ENCODE data around the gene CLTB.

CLTB gene

DNA sequence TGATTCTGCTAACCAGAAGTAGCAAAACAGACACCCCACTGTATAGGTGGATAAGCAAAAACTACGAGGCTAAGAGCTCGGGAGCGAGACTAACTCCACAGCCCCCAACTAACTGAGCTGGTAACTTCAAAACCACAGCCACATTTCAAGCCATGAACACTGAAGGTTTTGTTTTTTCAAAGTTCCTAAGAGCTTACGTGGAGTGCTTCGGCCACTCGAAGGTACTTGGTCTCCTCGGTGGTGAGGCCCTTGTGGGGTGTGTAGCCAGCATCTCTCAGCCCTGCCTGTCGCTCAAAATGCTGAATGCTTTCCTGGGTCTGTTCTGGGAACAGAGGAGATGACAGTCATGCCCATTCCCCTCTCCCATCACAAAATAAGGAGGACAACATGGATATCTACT lies 65.9 kb downstream of the CLTB start:
- H3K4me1 ChIP-seq (ENCODE audit: insufficient read depth, low read length), result no peaks in the 10 kb centered on the region
- peaks cover 46% of the 10 kb centered on the region for H3K36me3 ChIP-seq (ENCODE audit: insufficient read depth, low read length)
- no peaks in the 10 kb centered on the region for H3K9me3 ChIP-seq (ENCODE audit: control insufficient read depth, insufficient read depth, low read length)
- H3K9ac ChIP-seq (ENCODE audit: low read depth, low read length), result no peak overlapping the region

- no peaks in the 10 kb centered on the region for H3K9me3 ChIP-seq (ENCODE audit: control insufficient read depth, insufficient read depth, low read length)
- H3K4me1 ChIP-seq (ENCODE audit: insufficient read depth, low read length), result no peaks in the 10 kb centered on the region
- no peak overlapping the region for H3K9ac ChIP-seq (ENCODE audit: low read depth, low read length)
- peaks cover 18% of the 10 kb centered on the region for H3K36me3 ChIP-seq (ENCODE audit: insufficient read depth, low read length)
These were observed 73.4 kb downstream of the CLTB start for GRCh38 chr5:176342766-176343458.

Measured in ES-I3 (cell line).